Caco-2 (cell line): Measurements from ENCODE around the gene TMEM9. TPM values are rescaled to one million over a fixed set of nuclear protein-coding genes. Genes with fewer than 3 reads are reported as not detected.

Experiments
- Bru-seq: library from RNA; stranded (reverse); fragments of 400-500 nt; gene quantifications from one replicate; lab custom pipeline; 2021; lab: Mats Ljungman, UMichigan
- BruChase-seq, 2 experiments: library from RNA; stranded (reverse); fragments of 400-500 nt; gene quantifications; one replicate each; lab custom pipeline; 2021; lab: Mats Ljungman, UMichigan
- BruUV-seq: library from RNA; stranded (reverse); fragments of 400-500 nt; replicated peaks from 2 replicates; lab custom pipeline; 2021; lab: Mats Ljungman, UMichigan
- CTCF ChIA-PET: fragments of 300-600 bp; sonication (Branson Sonifier 250); formaldehyde crosslinking; loops from one replicate; lab custom pipeline; 2022; ENCODE audit warnings: antibody characterized with exemption; lab: Charles Lee
- POLR2A ChIA-PET: fragments of 300-600 bp; sonication (Branson Sonifier 250); formaldehyde crosslinking; loops from one replicate; lab custom pipeline; 2022; ENCODE audit warnings: antibody characterized with exemption; lab: Charles Lee
- DNase-seq, 2 experiments: peaks; one replicate each; pipeline versions ENCODE4 v3.0.0 to v3.0.0-alpha.2; 2020 to 2022
- H3K27me3 ChIP-seq: replicated peaks from 2 replicates; pipeline ENCODE4 v1.6.0; 2011; ENCODE audit warnings: low read length; ENCODE audit not compliant: control insufficient read depth, insufficient read depth
- H3K36me3 ChIP-seq: 2 replicates; pipeline ENCODE4 v1.5.1; 2011; ENCODE audit warnings: low read length; ENCODE audit not compliant: control insufficient read depth, insufficient read depth
- H3K4me1 ChIP-seq: fragments of 250-450 bp; sonication (Bioruptor Pico); 2 replicates; pipeline ENCODE4 v1.5.1; 2020; ENCODE audit warnings: mild to moderate bottlenecking
- H3K4me3 ChIP-seq: 2 replicates; pipeline ENCODE4 v1.5.1; 2011; ENCODE audit warnings: low read depth, mild to moderate bottlenecking, control low read depth, low read length
- H3K9me3 ChIP-seq: fragments of 250-450 bp; sonication (Bioruptor Pico); 2 replicates; pipeline ENCODE4 v1.5.1; 2020; ENCODE audit warnings: mild to moderate bottlenecking, moderate library complexity
- H3K27ac Mint-ChIP-seq: one replicate; pipeline ENCODE4 v1.8.0; 2022; ENCODE audit warnings: mixed read lengths; ENCODE audit not compliant: unreplicated experiment
- H3K27me3 Mint-ChIP-seq: one replicate; pipeline ENCODE4 v1.8.0; 2022; ENCODE audit warnings: mixed read lengths; ENCODE audit not compliant: insufficient read depth, unreplicated experiment
- H3K36me3 Mint-ChIP-seq: one replicate; pipeline ENCODE4 v1.8.0; 2022; ENCODE audit warnings: mild to moderate bottlenecking, mixed read lengths; ENCODE audit not compliant: insufficient read depth, unreplicated experiment
- H3K4me1 Mint-ChIP-seq: one replicate; pipeline ENCODE4 v1.8.0; 2022; ENCODE audit warnings: low read depth, mixed read lengths; ENCODE audit not compliant: unreplicated experiment
- H3K4me3 Mint-ChIP-seq: one replicate; pipeline ENCODE4 v1.8.0; 2022; ENCODE audit warnings: mild to moderate bottlenecking, moderate library complexity, mixed read lengths; ENCODE audit not compliant: unreplicated experiment
- H3K9me3 Mint-ChIP-seq: one replicate; pipeline ENCODE4 v1.8.0; 2022; ENCODE audit warnings: mixed read lengths; ENCODE audit not compliant: unreplicated experiment
- CTCF ChIP-seq, 2 experiments: fragments of 200-600 bp in 1 of 2; IDR thresholded peaks; 1 replicate in 1 of 2; 2 replicates in 1 of 2; pipeline versions ENCODE4 v1.5.1 to v1.8.0; 2011 to 2022; ENCODE audit warnings: antibody characterized with exemption in 1 of 2, control low read depth in 1 of 2, inconsistent platforms in 1 of 2, low read depth in 1 of 2, low read length in 1 of 2, mild to moderate bottlenecking in 1 of 2, moderate library complexity in 1 of 2; ENCODE audit not compliant: insufficient read depth in 1 of 2, severe bottlenecking in 1 of 2, unreplicated experiment in 1 of 2
- intact Hi-C: fragments of 100-400 bp; cut with micrococcal nuclease; formaldehyde crosslinking; loops from one replicate; pipeline ENCODE4 v1.10.0; 2022; ENCODE audit not compliant: unreplicated experiment
- long read RNA-seq: library from polyadenylated mRNA; stranded (forward); transcript quantifications from one replicate; pipeline ENCODE4 v2.0.0, GENCODE V29; 2022
- total RNA-seq: library from RNA; stranded (reverse); gene quantifications from 2 replicates; pipeline ENCODE4 v1.2.3, GENCODE V29; 2022

The TMEM9 gene
- total RNA-seq (111 and 125 TPM in 2 replicates), Bru-seq, nascent RNA (percentile 74 among the genes with signal in this experiment), BruChase-seq, experiment 1, labeled RNA remaining after a 2-hour chase (percentile 64 among the genes with signal in this experiment), BruChase-seq, experiment 2, labeled RNA remaining after a 6-hour chase (percentile 78 among the genes with signal in this experiment)
- long read RNA-seq, transcript TMEM9-202 (6 exons, 1,544 nt), result minor isoform, 13 of 410 reads
- long read RNA-seq, transcript TMEM9-201 (5 exons, 1,959 nt), result minor isoform, 17 of 410 reads
- long read RNA-seq, transcript TMEM9-204 (6 exons, 1,529 nt), result major isoform, 321 of 410 reads
- long read RNA-seq, transcript TMEM9-203 (6 exons, 1,564 nt), result minor isoform, 15 of 410 reads
- long read RNA-seq, partial matches to known transcripts, result 2 of 410 reads
- long read RNA-seq, other reads (novel, unspliced or antisense), result 34 of 410 reads

- intact Hi-C loops, result loop anchor here (1.0 kb wide), 1 partner anchor 16 kb away; no protein-coding TSS in a partner anchor
- Mint-ChIP-seq H3K4me1 (no peaks in the 10 kb centered on the region), H3K27me3 (no peaks in the 10 kb centered on the region), H3K36me3 (peaks cover 28% of the 10 kb centered on the region), H3K9me3 (no peaks in the 10 kb centered on the region), H3K27ac (peak within 1 kb of the TSS; percentile 86), H3K4me3 (peak within 1 kb of the TSS; percentile 84)
- peak within 1 kb of the TSS; percentile 86 for H3K4me3 ChIP-seq
- DNase-seq, result peak; percentile 96 to 97
- peaks cover 2% of the 10 kb centered on the region for H3K36me3 ChIP-seq
- POLR2A ChIA-PET, result interaction anchor here (1.3 kb wide), 1 partner anchor 17 kb away, joined by 5 read pairs; no protein-coding TSS in a partner anchor
- H3K27me3 ChIP-seq, result no peaks in the 10 kb centered on the region
- BruUV-seq, result no TSS peak
- peaks cover 12% of the 10 kb centered on the region for H3K4me1 ChIP-seq
- TF ChIP-seq CTCF (IDR thresholded peaks at IDR 0.05; ENCODE audit: insufficient read depth in 1 of 2, low read depth in 1 of 2, low read length in 1 of 2, severe bottlenecking in 1 of 2, unreplicated experiment in 1 of 2), result no peak
- no peaks in the 10 kb centered on the region for H3K9me3 ChIP-seq
- CTCF ChIA-PET, result interaction anchor here (0.6 to 1.6 kb wide), 6 partner anchors 15 to 532 kb away, joined by 3 to 10 read pairs (median 4); no protein-coding TSS in a partner anchor
Measured at GRCh38 chr1:201154389-201155165, at the start of gene TMEM9. Gene TMEM9, minus strand, starts transcription at chr1:201154474. Its CDS starts 551 bp downstream, at chr1:201153923.

- no peaks in the 10 kb centered on the region for H3K9me3 ChIP-seq
- no peaks in the 10 kb centered on the region; the same call in 1 of the 2 replicates for H3K27me3 ChIP-seq
- Mint-ChIP-seq H3K4me3 (no peak overlapping the region), H3K9me3 (no peaks in the 10 kb centered on the region), H3K27ac (no peak overlapping the region), H3K36me3 (no peaks in the 10 kb centered on the region), H3K27me3 (no peaks in the 10 kb centered on the region), H3K4me1 (no peaks in the 10 kb centered on the region)
- H3K36me3 ChIP-seq, result no peaks in the 10 kb centered on the region
- POLR2A ChIA-PET, result no interaction called here
- no peak for TF ChIP-seq CTCF (IDR thresholded peaks at IDR 0.05; ENCODE audit: insufficient read depth in 1 of 2, low read depth in 1 of 2, low read length in 1 of 2, severe bottlenecking in 1 of 2, unreplicated experiment in 1 of 2)
- H3K4me1 ChIP-seq, result no peaks in the 10 kb centered on the region
- intact Hi-C loops, result no loop called here
- BruUV-seq, result no TSS peak
- no peak overlapping the region for H3K4me3 ChIP-seq
- CTCF ChIA-PET, result no interaction called here
- DNase-seq, result no peak
Measured at GRCh38 chr1:201198598-201198997, 44.3 kb upstream of the TMEM9 start.

- no peak for DNase-seq
- Histone ChIP-seq H3K4me1 (no peaks in the 10 kb centered on the region), H3K4me3 (no peak overlapping the region), H3K27me3 (no peaks in the 10 kb centered on the region; the same call in 1 of the 2 replicates), H3K36me3 (no peaks in the 10 kb centered on the region), H3K9me3 (no peaks in the 10 kb centered on the region)
- no peaks in the 10 kb centered on the region for H3K9me3 Mint-ChIP-seq
- H3K4me3 Mint-ChIP-seq, result no peak overlapping the region
- no TSS peak for BruUV-seq
- intact Hi-C loops, result no loop called here
- no peaks in the 10 kb centered on the region for H3K36me3 Mint-ChIP-seq
- ChIA-PET CTCF (no interaction called here), POLR2A (no interaction called here)
- H3K27ac Mint-ChIP-seq, result no peak overlapping the region
- H3K27me3 Mint-ChIP-seq, result no peaks in the 10 kb centered on the region
- no peak for TF ChIP-seq CTCF (IDR thresholded peaks at IDR 0.05; ENCODE audit: insufficient read depth in 1 of 2, low read depth in 1 of 2, low read length in 1 of 2, severe bottlenecking in 1 of 2, unreplicated experiment in 1 of 2)
- no peaks in the 10 kb centered on the region for H3K4me1 Mint-ChIP-seq
Measured at GRCh38 chr1:201194046-201194445, 39.8 kb upstream of the TMEM9 start.
